B cell (primary cell): ENCODE results near the gene STK24. TPM values are rescaled to one million over a fixed set of nuclear protein-coding genes. Genes with fewer than 3 reads are reported as not detected.

Experiments
- ATAC-seq: fragments of 200-7000 bp; cut with Tn5 transposase; one replicate; pipeline ENCODE4 v1.10.0; 2021; ENCODE audit warnings: low read depth, mild to moderate bottlenecking, moderate number of reproducible peaks, moderate library complexity
- CTCF ChIA-PET: fragments of 350-600 bp; sonication (Branson Sonifier 250); formaldehyde crosslinking; loops from one replicate; lab custom pipeline; 2021; ENCODE audit warnings: antibody characterized with exemption, inconsistent platforms; lab: Charles Lee
- POLR2A ChIA-PET: fragments of 350-600 bp; sonication (Branson Sonifier 250); formaldehyde crosslinking; loops from one replicate; lab custom pipeline; 2021; ENCODE audit warnings: antibody characterized with exemption; lab: Charles Lee
- DNase-seq: peaks from one replicate; pipeline ENCODE4 v3.0.0; 2013
- H2AFZ ChIP-seq: 2 replicates; pipeline ENCODE4 v1.6.1; 2012; ENCODE audit warnings: mild to moderate bottlenecking, low read depth, low read length; ENCODE audit not compliant: insufficient read depth, poor library complexity, severe bottlenecking
- H3K27ac ChIP-seq, 2 donors: 1 replicate in 1 of 2; 2 replicates in 1 of 2; pipeline ENCODE4 v1.5.1; 2012 to 2013; ENCODE audit warnings: low read length in 2 of 2, mild to moderate bottlenecking in 2 of 2, moderate library complexity in 1 of 2
- H3K27me3 ChIP-seq, 4 experiments: fragments of 200-600 bp in 1 of 4; sonication (generic) in 1 of 4; replicated peaks in 1 of 4; 1 replicate in 2 of 4; 2 replicates in 2 of 4; pipeline versions ENCODE4 v1.6.1 to v1.7.0; 2013 to 2016; ENCODE audit warnings: low read length in 3 of 4, mild to moderate bottlenecking in 2 of 4, mixed read lengths in 1 of 4, moderate library complexity in 1 of 4; ENCODE audit not compliant: insufficient read depth in 4 of 4, control insufficient read depth in 3 of 4; ENCODE audit errors: control extremely low read depth in 1 of 4
- H3K36me3 ChIP-seq, 2 experiments: replicated peaks in 1 of 2; 1 replicate in 1 of 2; 2 replicates in 1 of 2; pipeline versions ENCODE4 v1.6.1 to v1.7.1; 2013; ENCODE audit warnings: low read length in 1 of 2; ENCODE audit not compliant: insufficient read depth in 2 of 2, control insufficient read depth in 1 of 2; ENCODE audit errors: control extremely low read depth in 1 of 2, extremely low read depth in 1 of 2
- H3K4me1 ChIP-seq, 2 donors: fragments of 200-600 bp in 1 of 2; sonication (generic) in 1 of 2; 1 replicate in 1 of 2; 2 replicates in 1 of 2; pipeline versions ENCODE4 v1.5.1 to v1.6.1; 2013 to 2017; ENCODE audit warnings: low read length in 2 of 2; ENCODE audit not compliant: control insufficient read depth in 2 of 2, insufficient read depth in 2 of 2
- H3K4me2 ChIP-seq: replicated peaks from 2 replicates; pipeline ENCODE3; 2012; ENCODE audit warnings: mild to moderate bottlenecking, low read depth, low read length; ENCODE audit not compliant: poor library complexity, severe bottlenecking
- H3K4me3 ChIP-seq, 5 experiments: fragments of 200-600 bp in 1 of 5; sonication (generic) in 1 of 5; 1 replicate in 3 of 5; 2 replicates in 2 of 5; pipeline versions ENCODE4 v1.5.1 to v1.7.0; 2011 to 2016; ENCODE audit warnings: low read length in 4 of 5, mild to moderate bottlenecking in 4 of 5, low read depth in 2 of 5, control low read depth in 1 of 5, moderate library complexity in 1 of 5; ENCODE audit not compliant: insufficient read depth in 1 of 5; ENCODE audit errors: control extremely low read depth in 1 of 5, extremely low read depth in 1 of 5
- H3K79me2 ChIP-seq: fragments of 200-600 bp; sonication (generic); one replicate; pipeline ENCODE4 v1.6.0; 2016; ENCODE audit warnings: low read length; ENCODE audit not compliant: control insufficient read depth, insufficient read depth
- H3K9ac ChIP-seq: fragments of 200-600 bp; sonication (generic); 2 replicates; pipeline ENCODE4 v1.6.1; 2017; ENCODE audit warnings: mild to moderate bottlenecking, low read length, moderate library complexity
- H3K9me3 ChIP-seq, 3 donors: one replicate each; pipeline versions ENCODE4 v1.6.1 to v1.7.1; 2013; ENCODE audit warnings: low read length in 2 of 3; ENCODE audit not compliant: control insufficient read depth in 2 of 3, insufficient read depth in 1 of 3; ENCODE audit errors: control extremely low read depth in 1 of 3
- H4K20me1 ChIP-seq: 2 replicates; pipeline ENCODE4 v1.6.0; 2012; ENCODE audit warnings: mild to moderate bottlenecking, low read length; ENCODE audit not compliant: insufficient read depth, control insufficient read depth, poor library complexity, severe bottlenecking
- H3K27ac Mint-ChIP-seq: one replicate; pipeline ENCODE4 v1.8.0; 2021; ENCODE audit warnings: mixed read lengths
- H3K27me3 Mint-ChIP-seq: one replicate; pipeline ENCODE4 v1.8.0; 2021; ENCODE audit warnings: mixed read lengths
- H3K4me1 Mint-ChIP-seq: one replicate; pipeline ENCODE4 v1.8.0; 2021; ENCODE audit warnings: mixed read lengths
- H3K4me3 Mint-ChIP-seq: one replicate; pipeline ENCODE4 v1.8.0; 2021; ENCODE audit warnings: mixed read lengths
- H3K9me3 Mint-ChIP-seq: one replicate; pipeline ENCODE4 v1.8.0; 2022; ENCODE audit warnings: mixed read lengths; ENCODE audit not compliant: insufficient read depth
- CTCF ChIP-seq: fragments of 200-600 bp; IDR thresholded peaks from one replicate; pipeline ENCODE4 v1.8.0; 2022; ENCODE audit warnings: antibody characterized with exemption, mild to moderate bottlenecking
- EZH2 ChIP-seq: IDR thresholded peaks from 2 replicates; pipeline ENCODE4 v1.6.1; 2012; ENCODE audit warnings: borderline replicate concordance, low read depth, mild to moderate bottlenecking, moderate library complexity, low read length; ENCODE audit not compliant: insufficient read depth, poor library complexity, severe bottlenecking
- whole genome bisulfite sequencing: methylation state at CpG from one replicate; pipeline ENCODE4 v1.1.5; 2013; ENCODE audit warnings: missing lambda C conversion rate; ENCODE audit not compliant: insufficient coverage; 5-methylcytosine and 5-hydroxymethylcytosine counted together
- intact Hi-C: fragments of 100-400 bp; cut with micrococcal nuclease; formaldehyde crosslinking; loops from one replicate; pipeline ENCODE4 v1.10.0; 2022
- polyA plus RNA-seq: library from polyadenylated mRNA; depleted of rRNA; stranded (reverse); fragments of >200 nt; gene quantifications from 2 replicates; pipeline ENCODE4 v1.2.3, GENCODE V29; 2012
- total RNA-seq, 2 donors: library from RNA; stranded (reverse); fragments of 120-200 nt in 1 of 2; gene quantifications; 1 replicate in 1 of 2; 2 replicates in 1 of 2; pipeline versions ENCODE4 v1.2.3 to v1.2.4, GENCODE V29; 2013 to 2022

STK24 gene
- total and polyA plus RNA-seq, 2 donors (not counting 1 experiment from before 2014, with no cell fraction given), result 47.2 to 117 TPM

GRCh38 chr13:98528663-98529064 lies 48.2 kb downstream of the STK24 start:
- no peaks in the 10 kb centered on the region for H3K27me3 Mint-ChIP-seq
- 52% methylated on average over 8 of the region's 8 CpGs for WGBS
- ChIA-PET CTCF (no interaction called here), POLR2A (no interaction called here)
- intact Hi-C loops, result no loop called here
- Histone ChIP-seq H3K36me3 (peaks cover 0 to 4% of the 10 kb centered on the region in 2 experiments), H3K27me3 (no peaks in the 10 kb centered on the region), H2AFZ (no peak overlapping the region), H3K9ac (no peak overlapping the region), H3K79me2 (peaks cover 100% of the 10 kb centered on the region), H3K4me1 (peaks cover 44 to 54% of the 10 kb centered on the region in 2 donors), H3K4me2 (no peak overlapping the region), H3K9me3 (no peaks in the 10 kb centered on the region), H3K27ac (no peak overlapping the region), H4K20me1 (peaks cover 98% of the 10 kb centered on the region), H3K4me3 (no peak overlapping the region)
- TF ChIP-seq CTCF (no peak), EZH2 (no peak)
- no peaks in the 10 kb centered on the region for H3K9me3 Mint-ChIP-seq
- no peak overlapping the region for H3K4me3 Mint-ChIP-seq
- peak overlapping the region; percentile 56 for H3K27ac Mint-ChIP-seq
- DNase-seq, result no peak
- no peak for ATAC-seq
- H3K4me1 Mint-ChIP-seq, result peaks cover 89% of the 10 kb centered on the region

- Mint-ChIP-seq H3K4me1 (peaks cover 95% of the 10 kb centered on the region), H3K4me3 (no peak overlapping the region), H3K9me3 (no peaks in the 10 kb centered on the region), H3K27ac (no peak overlapping the region), H3K27me3 (no peaks in the 10 kb centered on the region)
- Histone ChIP-seq H3K4me1 (peaks cover 50 to 65% of the 10 kb centered on the region in 2 donors), H3K27ac (no peak overlapping the region), H3K79me2 (peaks cover 100% of the 10 kb centered on the region), H3K27me3 (no peaks in the 10 kb centered on the region), H3K9ac (no peak overlapping the region), H3K4me3 (no peak overlapping the region), H4K20me1 (peaks cover 99% of the 10 kb centered on the region), H2AFZ (no peak overlapping the region), H3K36me3 (peaks cover 0 to 4% of the 10 kb centered on the region in 2 experiments), H3K9me3 (no peaks in the 10 kb centered on the region), H3K4me2 (no peak overlapping the region)
- ChIA-PET POLR2A (interaction anchor here (1.1 kb wide), 1 partner anchor 18 kb away, joined by 3 read pairs; no protein-coding TSS in a partner anchor), CTCF (no interaction called here)
- no peak for DNase-seq
- intact Hi-C loops, result loop anchor here (2.0 kb wide), 1 partner anchor 15 kb away; no protein-coding TSS in a partner anchor
- ATAC-seq, result no peak
- TF ChIP-seq CTCF, result no peak
- TF ChIP-seq EZH2, result no peak
- WGBS, result 97% methylated on average over 13 of the region's 13 CpGs
Measured at GRCh38 chr13:98527526-98527925, 49.4 kb downstream of the STK24 start.
